A673 (cell line): Measurements from ENCODE around the gene TRMO.

ENCODE experiments used
- EZH2 ChIP-seq: fragments of 200-600 bp; sonication (generic); IDR thresholded peaks from 2 replicates; pipeline ENCODE4 v1.6.1; 2017; ENCODE audit warnings: borderline replicate concordance, low read depth, mild to moderate bottlenecking, mixed read lengths, antibody characterized with exemption, low read length; ENCODE audit not compliant: poor library complexity, severe bottlenecking
- TF ChIP-seq, protein P1 (sequence below): fragments of 300-800, 200-600 bp; sonication (generic); conservative IDR thresholded peaks from 2 replicates; pipeline ENCODE4 v1.5.1; 2017; ENCODE audit warnings: low read depth, mild to moderate bottlenecking, antibody characterized with exemption, low read length, moderate library complexity, mixed read lengths

DNA sequence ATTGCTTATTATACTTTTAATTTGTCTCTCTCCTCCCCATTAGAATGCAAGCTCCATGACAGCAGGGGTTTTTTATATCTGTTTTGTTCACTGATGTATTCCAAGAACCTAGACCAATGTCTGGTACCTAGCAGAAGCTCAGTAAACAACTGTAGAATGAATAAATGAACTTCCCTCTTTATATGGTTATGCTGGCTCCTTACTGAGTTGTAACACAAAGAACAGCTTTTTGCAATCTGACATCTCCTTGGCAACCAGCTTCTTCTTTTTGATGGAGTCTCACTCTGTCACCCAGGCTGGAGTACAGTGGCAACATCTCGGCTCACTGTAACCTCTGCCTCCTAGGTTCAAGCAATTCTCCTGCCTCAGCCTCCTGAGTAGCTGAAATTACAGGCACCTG is 13.6 kb downstream of the TRMO start:
- TF ChIP-seq, protein P1, sequence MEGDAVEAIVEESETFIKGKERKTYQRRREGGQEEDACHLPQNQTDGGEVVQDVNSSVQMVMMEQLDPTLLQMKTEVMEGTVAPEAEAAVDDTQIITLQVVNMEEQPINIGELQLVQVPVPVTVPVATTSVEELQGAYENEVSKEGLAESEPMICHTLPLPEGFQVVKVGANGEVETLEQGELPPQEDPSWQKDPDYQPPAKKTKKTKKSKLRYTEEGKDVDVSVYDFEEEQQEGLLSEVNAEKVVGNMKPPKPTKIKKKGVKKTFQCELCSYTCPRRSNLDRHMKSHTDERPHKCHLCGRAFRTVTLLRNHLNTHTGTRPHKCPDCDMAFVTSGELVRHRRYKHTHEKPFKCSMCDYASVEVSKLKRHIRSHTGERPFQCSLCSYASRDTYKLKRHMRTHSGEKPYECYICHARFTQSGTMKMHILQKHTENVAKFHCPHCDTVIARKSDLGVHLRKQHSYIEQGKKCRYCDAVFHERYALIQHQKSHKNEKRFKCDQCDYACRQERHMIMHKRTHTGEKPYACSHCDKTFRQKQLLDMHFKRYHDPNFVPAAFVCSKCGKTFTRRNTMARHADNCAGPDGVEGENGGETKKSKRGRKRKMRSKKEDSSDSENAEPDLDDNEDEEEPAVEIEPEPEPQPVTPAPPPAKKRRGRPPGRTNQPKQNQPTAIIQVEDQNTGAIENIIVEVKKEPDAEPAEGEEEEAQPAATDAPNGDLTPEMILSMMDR = no peak
- no peak for TF ChIP-seq EZH2
